Karpas-422 (cell line): ENCODE results near the gene INTS1. TPM values are rescaled to one million over a fixed set of nuclear protein-coding genes. Genes with fewer than 3 reads are reported as not detected.
"Not testable (repeated sequence)": the region's sequence is repeated elsewhere in the genome, so short reads cannot be mapped to it uniquely, and the experiment has no call there.

Experiments
- DNase-seq: peaks from one replicate; pipeline ENCODE4 v3.0.0-alpha.2; 2015
- H2AFZ ChIP-seq: fragments of 200-600 bp; sonication (generic); 2 replicates; pipeline ENCODE4 v1.6.1; 2014; ENCODE audit warnings: antibody characterized with exemption, low read length, mixed read lengths
- H3K27ac ChIP-seq: fragments of 200-600 bp; sonication (generic); 2 replicates; pipeline ENCODE4 v1.5.1; 2014; ENCODE audit warnings: mild to moderate bottlenecking, low read length, moderate library complexity
- H3K27me3 ChIP-seq: fragments of 200-600 bp; sonication (generic); 2 replicates; pipeline ENCODE4 v1.6.1; 2014; ENCODE audit warnings: low read length, mixed read lengths
- H3K36me3 ChIP-seq: fragments of 200-600 bp; sonication (generic); 2 replicates; pipeline ENCODE4 v1.6.1; 2014; ENCODE audit warnings: low read length, mixed read lengths; ENCODE audit not compliant: insufficient read depth
- H3K4me1 ChIP-seq: fragments of 200-600 bp; sonication (generic); 2 replicates; pipeline ENCODE4 v1.6.1; 2014; ENCODE audit warnings: mild to moderate bottlenecking, low read length, mixed read lengths
- H3K4me2 ChIP-seq: fragments of 200-600 bp; sonication (generic); 2 replicates; pipeline ENCODE4 v1.6.1; 2014; ENCODE audit warnings: low read length, low read depth, mild to moderate bottlenecking; ENCODE audit not compliant: poor library complexity, severe bottlenecking
- H3K4me3 ChIP-seq: fragments of 200-600 bp; sonication (generic); 2 replicates; pipeline ENCODE4 v1.5.1; 2014; ENCODE audit warnings: mild to moderate bottlenecking, antibody characterized with exemption, low read length, mixed read lengths
- H3K79me2 ChIP-seq: fragments of 200-600 bp; sonication (generic); 2 replicates; pipeline ENCODE4 v1.6.1; 2014; ENCODE audit warnings: mild to moderate bottlenecking, low read length, mixed read lengths
- H3K9ac ChIP-seq: fragments of 200-600 bp; sonication (generic); 2 replicates; pipeline ENCODE4 v1.6.0; 2014; ENCODE audit warnings: low read length
- H3K9me2 ChIP-seq: fragments of 200-600 bp; sonication (generic), shearing (Covaris generic); replicated peaks from 2 replicates; pipeline ENCODE4 v1.6.0; 2014; ENCODE audit warnings: mild to moderate bottlenecking, low read length, moderate library complexity; ENCODE audit not compliant: insufficient read depth
- H3K9me3 ChIP-seq: fragments of 300-700, 200-600 bp; sonication (generic); 2 replicates; pipeline ENCODE4 v1.6.1; 2014; ENCODE audit warnings: low read length, mixed read lengths
- H4K20me1 ChIP-seq: fragments of 200-600 bp; sonication (generic); 2 replicates; pipeline ENCODE4 v1.6.1; 2014; ENCODE audit warnings: mild to moderate bottlenecking, antibody characterized with exemption, low read length, low read depth; ENCODE audit not compliant: insufficient read depth
- total RNA-seq: library from RNA; depleted of rRNA; stranded (reverse); fragments of >200 nt; shearing (Covaris generic); gene quantifications from 2 replicates; pipeline ENCODE4 v1.2.3, GENCODE V29; 2014; ENCODE audit warnings: low replicate concordance

The INTS1 gene
- total RNA-seq, 1 experiment from 2014 or later = 25.7 TPM

DNA sequence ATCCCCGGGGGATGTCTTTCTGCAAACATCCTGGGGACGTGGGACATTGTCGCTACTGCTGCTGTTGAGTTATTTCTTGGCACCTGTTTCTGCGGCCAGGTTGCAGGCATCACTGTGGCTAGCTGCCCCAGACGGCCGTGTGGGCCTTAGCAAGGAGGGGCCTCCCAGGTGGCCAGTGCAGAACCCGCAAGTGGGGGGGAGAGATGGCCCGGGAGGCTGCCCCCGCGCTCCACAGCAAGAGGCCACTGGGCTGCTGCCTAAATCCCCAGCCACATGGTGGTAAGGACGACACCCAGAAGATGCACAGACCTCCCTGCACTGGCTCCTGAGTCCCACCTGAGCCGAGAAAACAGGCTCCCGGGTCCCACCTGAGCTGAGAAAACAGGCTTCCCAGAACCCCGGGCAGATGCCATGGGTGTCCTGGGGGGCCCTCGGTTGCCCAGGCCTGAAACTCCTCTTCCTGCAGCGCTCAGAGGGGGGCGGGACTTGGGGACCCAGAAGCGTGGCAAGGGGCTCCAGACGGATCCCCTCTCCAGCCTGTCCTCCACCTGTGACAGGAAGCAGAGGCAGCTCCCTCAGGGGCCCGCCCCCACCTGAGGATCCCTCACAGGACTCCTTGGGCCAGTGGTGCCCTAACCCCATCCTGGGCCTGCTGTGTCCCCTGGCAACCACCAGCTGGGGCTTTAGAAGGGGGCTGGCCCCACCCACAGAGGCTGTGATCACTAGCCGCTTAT is 25.4 kb upstream of the INTS1 start:
- peaks cover 36% of the 10 kb centered on the region for H3K79me2 ChIP-seq
- no peak overlapping the region for H3K4me2 ChIP-seq
- H3K4me3 ChIP-seq = no peak overlapping the region
- peaks cover 15% of the 10 kb centered on the region for H4K20me1 ChIP-seq
- H3K27me3 ChIP-seq = no peaks in the 10 kb centered on the region
- DNase-seq = no peak
- H3K36me3 ChIP-seq = no peaks in the 10 kb centered on the region
- H3K27ac ChIP-seq = no peak overlapping the region
- H2AFZ ChIP-seq = no peak overlapping the region
- H3K9me3 ChIP-seq = no peaks in the 10 kb centered on the region
- H3K9me2 ChIP-seq = no peaks in the 10 kb centered on the region
- H3K9ac ChIP-seq = no peak overlapping the region
- peaks cover 20% of the 10 kb centered on the region for H3K4me1 ChIP-seq

- Histone ChIP-seq H3K4me2 (no peak overlapping the region), H3K36me3 (no peaks in the 10 kb centered on the region), H4K20me1 (no peaks in the 10 kb centered on the region; the same call in none of the 2 replicates), H3K9ac (no peak overlapping the region), H3K4me3 (no peak overlapping the region), H3K9me3 (no peaks in the 10 kb centered on the region), H3K4me1 (peaks cover under 1% of the 10 kb centered on the region), H3K27ac (no peak overlapping the region), H3K79me2 (peaks cover 4% of the 10 kb centered on the region), H3K9me2 (no peaks in the 10 kb centered on the region), H3K27me3 (no peaks in the 10 kb centered on the region), H2AFZ (no peak overlapping the region)
- no peak for DNase-seq
Measured at GRCh38 chr7:1526271-1526754, 22.1 kb upstream of the INTS1 start.

DNA sequence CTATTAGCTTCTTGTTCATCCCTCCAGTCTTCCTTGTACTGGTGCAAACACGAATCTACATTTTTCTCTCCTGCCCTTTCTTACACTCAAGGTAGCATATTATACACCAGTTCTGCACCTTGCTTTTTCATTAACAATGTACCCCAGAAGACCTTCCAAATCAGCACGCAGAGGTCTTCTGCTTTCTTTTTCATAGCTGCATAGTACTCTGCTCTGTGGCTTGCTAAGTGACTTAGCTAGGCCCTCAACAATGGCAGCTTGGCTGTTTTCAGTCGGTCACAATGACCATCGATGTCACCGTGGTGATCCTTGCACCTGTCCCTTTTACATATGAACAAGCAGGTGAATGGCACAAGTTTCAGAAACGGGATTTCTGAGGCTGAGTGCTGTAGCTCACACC is 21.2 kb upstream of the INTS1 start:
- no peaks in the 10 kb centered on the region for H3K36me3 ChIP-seq
- no peak for DNase-seq
- H3K4me2 ChIP-seq = no peak overlapping the region
- no peaks in the 10 kb centered on the region for H3K9me3 ChIP-seq
- H4K20me1 ChIP-seq = no peaks in the 10 kb centered on the region; the same call in 1 of the 2 replicates
- H3K27me3 ChIP-seq = no peaks in the 10 kb centered on the region
- no peak overlapping the region for H3K9ac ChIP-seq
- H3K27ac ChIP-seq = no peak overlapping the region
- H3K79me2 ChIP-seq = no peaks in the 10 kb centered on the region
- H2AFZ ChIP-seq = no peak overlapping the region
- H3K4me3 ChIP-seq = no peak overlapping the region
- no peaks in the 10 kb centered on the region; the same call in 1 of the 2 replicates for H3K4me1 ChIP-seq
- H3K9me2 ChIP-seq = no peaks in the 10 kb centered on the region

GRCh38 chr7:1523844-1524243 is 19.7 kb upstream of the INTS1 start:
- Histone ChIP-seq H3K9ac (no peak overlapping the region), H3K4me2 (no peak overlapping the region), H2AFZ (no peak overlapping the region), H3K4me1 (no peaks in the 10 kb centered on the region), H3K4me3 (no peak overlapping the region), H3K9me3 (no peaks in the 10 kb centered on the region), H3K36me3 (no peaks in the 10 kb centered on the region), H3K79me2 (no peaks in the 10 kb centered on the region), H3K27ac (no peak overlapping the region), H3K27me3 (no peaks in the 10 kb centered on the region), H4K20me1 (no peaks in the 10 kb centered on the region), H3K9me2 (no peaks in the 10 kb centered on the region)
- no peak for DNase-seq

DNA sequence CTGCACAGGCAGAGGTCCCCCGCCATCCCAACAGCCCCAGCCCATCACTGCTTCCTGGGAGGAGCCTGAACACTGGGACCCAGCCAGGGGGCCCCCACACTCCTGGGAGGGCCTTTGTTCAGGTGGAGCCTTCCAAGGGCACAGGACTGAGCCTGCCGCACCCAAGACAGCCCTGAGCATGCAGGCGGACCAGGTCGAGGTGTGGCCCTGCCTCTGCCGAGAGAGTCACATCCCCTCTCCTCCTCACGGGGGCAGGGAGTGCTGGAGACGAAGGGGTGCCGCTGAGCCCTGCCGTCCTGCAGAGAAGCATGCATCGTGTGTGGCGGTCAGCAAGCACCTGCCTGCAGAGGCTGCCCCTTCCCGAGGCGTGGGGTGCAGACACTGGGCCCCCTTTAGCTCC is 19.0 kb upstream of the INTS1 start:
- H3K4me3 ChIP-seq = no peak overlapping the region
- no peaks in the 10 kb centered on the region for H3K9me3 ChIP-seq
- no peak overlapping the region for H3K27ac ChIP-seq
- no peak overlapping the region for H3K4me2 ChIP-seq
- H3K9ac ChIP-seq = no peak overlapping the region
- H4K20me1 ChIP-seq = no peaks in the 10 kb centered on the region
- H3K27me3 ChIP-seq = no peaks in the 10 kb centered on the region
- no peaks in the 10 kb centered on the region for H3K36me3 ChIP-seq
- H2AFZ ChIP-seq = no peak overlapping the region
- no peaks in the 10 kb centered on the region for H3K79me2 ChIP-seq
- H3K9me2 ChIP-seq = no peaks in the 10 kb centered on the region
- no peaks in the 10 kb centered on the region for H3K4me1 ChIP-seq
- no peak for DNase-seq

- Histone ChIP-seq H3K4me1 (no peaks in the 10 kb centered on the region), H3K9me3 (no peaks in the 10 kb centered on the region), H3K9me2 (no peaks in the 10 kb centered on the region), H3K27ac (no peak overlapping the region), H3K4me2 (no peak overlapping the region), H4K20me1 (no peaks in the 10 kb centered on the region), H3K4me3 (no peak overlapping the region), H2AFZ (no peak overlapping the region), H3K36me3 (no peaks in the 10 kb centered on the region), H3K9ac (no peak overlapping the region), H3K79me2 (no peaks in the 10 kb centered on the region), H3K27me3 (no peaks in the 10 kb centered on the region)
- no peak for DNase-seq
Measured at GRCh38 chr7:1521456-1521855, 17.3 kb upstream of the INTS1 start.

- Histone ChIP-seq H3K4me2 (no peak overlapping the region), H3K36me3 (no peaks in the 10 kb centered on the region), H3K9me2 (no peaks in the 10 kb centered on the region), H2AFZ (no peak overlapping the region), H3K4me3 (no peak overlapping the region), H3K4me1 (no peaks in the 10 kb centered on the region), H3K27me3 (no peaks in the 10 kb centered on the region), H3K27ac (no peak overlapping the region), H3K9me3 (no peaks in the 10 kb centered on the region), H4K20me1 (no peaks in the 10 kb centered on the region), H3K9ac (no peak overlapping the region), H3K79me2 (no peaks in the 10 kb centered on the region)
- DNase-seq = no peak
Measured at GRCh38 chr7:1520539-1521234, 16.5 kb upstream of the INTS1 start.

- H3K36me3 ChIP-seq, H4K20me1 ChIP-seq, H3K4me1 ChIP-seq, H3K27ac ChIP-seq, H2AFZ ChIP-seq, H3K79me2 ChIP-seq, DNase-seq, H3K9me2 ChIP-seq, H3K9ac ChIP-seq, H3K4me3 ChIP-seq, H3K27me3 ChIP-seq, H3K4me2 ChIP-seq, H3K9me3 ChIP-seq: not testable (repeated sequence)
Measured at GRCh38 chr7:1519322-1519922, 15.2 kb upstream of the INTS1 start.
